ENCODE measurements around the gene FAM149B1.
A peak's percentile ranks its signal among the peaks of the same experiment; 100 is the strongest.
"Not testable (repeated sequence)": the region's sequence is repeated elsewhere in the genome, so short reads cannot be mapped to it uniquely, and the experiment has no call there.

Gene FAM149B1

GRCh38 chr10:73167783-73168464 lies at the start of gene FAM149B1, which contains the start of gene ECD:
TSS of gene FAM149B1 (plus strand) at chr10:73168119. CDS start at chr10:73168340, 221 bp downstream.
TSS of gene ECD (minus strand) at chr10:73168008. CDS start at chr10:73163937, 4,071 bp downstream.
- DNase-seq = peak; percentile 75

GRCh38 chr10:73119457-73119856 lies 48.5 kb upstream of the FAM149B1 start:
- no peak for DNase-seq

GRCh38 chr10:73119952-73120351 lies 48.0 kb upstream of the FAM149B1 start:
- DNase-seq = no peak

GRCh38 chr10:73126343-73126742 lies 41.6 kb upstream of the FAM149B1 start:
- no peak for DNase-seq

- no peak for DNase-seq
Observed at GRCh38 chr10:73131301-73131700, 36.6 kb upstream of the FAM149B1 start.

GRCh38 chr10:73131913-73132686 lies 35.8 kb upstream of the FAM149B1 start:
- DNase-seq = no peak

- DNase-seq = no peak
Observed at GRCh38 chr10:73134727-73135126, 33.2 kb upstream of the FAM149B1 start.

GRCh38 chr10:73136627-73137026 lies 31.3 kb upstream of the FAM149B1 start:
- no peak for DNase-seq

GRCh38 chr10:73139251-73139650 lies 28.7 kb upstream of the FAM149B1 start:
- DNase-seq = no peak

GRCh38 chr10:73141603-73142002 lies 26.3 kb upstream of the FAM149B1 start:
- DNase-seq = no peak

- DNase-seq = not testable (repeated sequence)
Observed at GRCh38 chr10:73150633-73151413, 17.1 kb upstream of the FAM149B1 start.

- DNase-seq = no peak
Observed at GRCh38 chr10:73152009-73152408, 15.9 kb upstream of the FAM149B1 start.

GRCh38 chr10:73156054-73156453 lies 11.9 kb upstream of the FAM149B1 start:
- no peak for DNase-seq

GRCh38 chr10:73159038-73159648 lies 8.8 kb upstream of the FAM149B1 start:
- DNase-seq = no peak

- no peak for DNase-seq
Observed at GRCh38 chr10:73161079-73161478, 6.8 kb upstream of the FAM149B1 start.

GRCh38 chr10:73161662-73162061 lies 6.3 kb upstream of the FAM149B1 start:
- no peak for DNase-seq

GRCh38 chr10:73163096-73163495 lies 4.8 kb upstream of the FAM149B1 start:
- DNase-seq = no peak

- no peak for DNase-seq
Observed at GRCh38 chr10:73166972-73167371, 947 bp upstream of the FAM149B1 start.

GRCh38 chr10:73167458-73167782 lies 499 bp upstream of the FAM149B1 start:
- no peak for DNase-seq

GRCh38 chr10:73168465-73168803 lies 515 bp downstream of the FAM149B1 start:
- no peak for DNase-seq

- DNase-seq = no peak
Observed at GRCh38 chr10:73169320-73169719, 1.4 kb downstream of the FAM149B1 start.

GRCh38 chr10:73172867-73173266 lies 4.9 kb downstream of the FAM149B1 start:
- no peak for DNase-seq

All from cortex of kidney (tissue), 1 donor.